ENCODE data around the gene CPSF4L.

DNA sequence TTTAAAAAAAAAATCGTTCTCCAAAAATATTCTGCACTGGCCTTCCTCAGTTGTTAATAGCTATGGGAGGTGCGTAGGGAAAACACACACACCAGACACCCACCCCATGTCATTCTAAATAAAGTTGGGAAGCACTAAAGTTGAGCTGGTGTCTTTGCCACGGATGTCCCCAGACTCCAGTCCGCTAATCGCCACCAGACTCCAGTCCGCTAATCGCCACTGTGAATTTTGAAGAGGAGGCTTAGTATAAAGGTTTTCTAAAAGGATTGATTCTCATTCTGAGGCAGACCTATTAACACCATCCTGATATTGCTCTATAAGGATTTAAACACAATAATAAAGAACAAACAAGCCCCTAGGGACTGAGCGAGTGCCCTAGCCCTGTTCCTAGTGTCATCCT lies 22.7 kb upstream of the CPSF4L start:
- TF ChIP-seq EZH2 (IDR thresholded peaks at IDR 0.05), result no peak
- TF ChIP-seq POLR2AphosphoS5 (IDR thresholded peaks at IDR 0.05; ENCODE audit: borderline replicate concordance, low read depth, low read length), result no peak
- no peak for TF ChIP-seq FOXP2 (optimal IDR thresholded peaks at IDR 0.05; ENCODE audit: control extremely low read depth, extremely low read length, insufficient read depth)

All from SK-N-MC (cell line).